Activated naive CD4-positive, alpha-beta T cell treated with anti-CD3 and anti-CD28 coated beads, Interleukin-2, amount 50 U/mL, for 24 hours (primary cell): Measurements from ENCODE around the gene REELD1.
A peak's percentile ranks its signal among the peaks of the same experiment; 100 is the strongest.

Experiments
- H3K27ac Mint-ChIP-seq: one replicate; pipeline ENCODE4 v1.8.0; 2021; ENCODE audit warnings: mild to moderate bottlenecking, mixed read lengths
- H3K27me3 Mint-ChIP-seq: one replicate; pipeline ENCODE4 v1.8.0; 2021; ENCODE audit warnings: mixed read lengths
- H3K36me3 Mint-ChIP-seq: one replicate; pipeline ENCODE4 v1.8.0; 2021; ENCODE audit warnings: mixed read lengths
- H3K4me1 Mint-ChIP-seq: one replicate; pipeline ENCODE4 v1.8.0; 2021; ENCODE audit warnings: mixed read lengths
- H3K4me3 Mint-ChIP-seq: one replicate; pipeline ENCODE4 v1.8.0; 2021; ENCODE audit warnings: mild to moderate bottlenecking, mixed read lengths
- H3K9me3 Mint-ChIP-seq: one replicate; pipeline ENCODE4 v1.8.0; 2021; ENCODE audit warnings: mixed read lengths

The REELD1 gene

GRCh38 chr4:146214238-146214637, at the start of gene REELD1:
Gene REELD1 (plus strand): TSS chr4:146214538. CDS start chr4:146216953, 2,415 bp downstream.
- Mint-ChIP-seq H3K4me3 (no peak within 1 kb of the TSS), H3K36me3 (no peaks in the 10 kb centered on the region), H3K4me1 (no peaks in the 10 kb centered on the region), H3K27me3 (no peaks in the 10 kb centered on the region), H3K27ac (no peak within 1 kb of the TSS), H3K9me3 (no peaks in the 10 kb centered on the region)

GRCh38 chr4:146165221-146165620, 49.1 kb upstream of the REELD1 start:
- no peak overlapping the region for H3K27ac Mint-ChIP-seq
- H3K9me3 Mint-ChIP-seq = peaks cover 9% of the 10 kb centered on the region
- H3K4me1 Mint-ChIP-seq = no peaks in the 10 kb centered on the region
- peaks cover 9% of the 10 kb centered on the region for H3K27me3 Mint-ChIP-seq
- no peak overlapping the region for H3K4me3 Mint-ChIP-seq
- peaks cover 3% of the 10 kb centered on the region for H3K36me3 Mint-ChIP-seq

- Mint-ChIP-seq H3K36me3 (peaks cover 2% of the 10 kb centered on the region), H3K4me1 (no peaks in the 10 kb centered on the region), H3K4me3 (no peak overlapping the region), H3K9me3 (peaks cover 4% of the 10 kb centered on the region), H3K27ac (no peak overlapping the region), H3K27me3 (peaks cover 5% of the 10 kb centered on the region)
These were observed 48.5 kb upstream of the REELD1 start for GRCh38 chr4:146165840-146166239.

GRCh38 chr4:146170149-146170548, 44.2 kb upstream of the REELD1 start:
- Mint-ChIP-seq H3K36me3 (no peaks in the 10 kb centered on the region), H3K27ac (no peak overlapping the region), H3K4me1 (peaks cover 15% of the 10 kb centered on the region), H3K4me3 (no peak overlapping the region), H3K27me3 (no peaks in the 10 kb centered on the region), H3K9me3 (no peaks in the 10 kb centered on the region)

GRCh38 chr4:146175541-146176453, 38.5 kb upstream of the REELD1 start, which contains the start of gene LSM6:
Gene LSM6 (plus strand): TSS chr4:146175718. CDS start chr4:146182922, 7,204 bp downstream.
- no peaks in the 10 kb centered on the region for H3K27me3 Mint-ChIP-seq
- H3K27ac Mint-ChIP-seq = peak within 1 kb of the TSS; percentile 96
- H3K9me3 Mint-ChIP-seq = no peaks in the 10 kb centered on the region
- H3K36me3 Mint-ChIP-seq = peaks cover 6% of the 10 kb centered on the region
- peak within 1 kb of the TSS; percentile 86 for H3K4me3 Mint-ChIP-seq
- H3K4me1 Mint-ChIP-seq = peaks cover 62% of the 10 kb centered on the region

DNA sequence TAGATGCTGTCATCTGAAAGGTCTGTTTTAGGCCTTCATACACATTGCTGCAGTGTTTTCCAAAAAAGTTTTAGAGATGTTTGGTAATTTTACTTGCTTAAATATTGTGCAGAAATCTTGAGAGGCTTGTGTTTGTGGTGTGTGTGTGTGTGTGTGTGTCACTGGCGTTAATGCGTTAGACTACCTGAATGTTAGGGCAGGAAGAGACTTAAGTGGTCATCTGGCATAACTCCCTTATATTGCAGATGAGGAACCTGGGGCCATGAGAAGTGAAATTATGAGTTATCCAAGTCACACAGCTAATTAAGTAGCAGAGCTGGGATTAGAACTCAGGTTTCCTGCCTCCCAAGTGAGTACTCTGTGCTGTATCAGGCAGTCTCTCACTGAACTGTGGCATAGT, 37.4 kb upstream of the REELD1 start:
- no peaks in the 10 kb centered on the region for H3K9me3 Mint-ChIP-seq
- H3K36me3 Mint-ChIP-seq = peaks cover 7% of the 10 kb centered on the region
- peaks cover 73% of the 10 kb centered on the region for H3K4me1 Mint-ChIP-seq
- no peak overlapping the region for H3K27ac Mint-ChIP-seq
- no peaks in the 10 kb centered on the region for H3K27me3 Mint-ChIP-seq
- peak overlapping the region; percentile 86 for H3K4me3 Mint-ChIP-seq

- H3K4me1 Mint-ChIP-seq = peaks cover 82% of the 10 kb centered on the region
- no peaks in the 10 kb centered on the region for H3K27me3 Mint-ChIP-seq
- H3K9me3 Mint-ChIP-seq = no peaks in the 10 kb centered on the region
- peak overlapping the region; percentile 67 for H3K4me3 Mint-ChIP-seq
- H3K36me3 Mint-ChIP-seq = peaks cover 7% of the 10 kb centered on the region
- H3K27ac Mint-ChIP-seq = peak overlapping the region; percentile 55
These were observed 36.2 kb upstream of the REELD1 start for GRCh38 chr4:146178126-146178525.

GRCh38 chr4:146179784-146180370, 34.5 kb upstream of the REELD1 start:
- H3K4me1 Mint-ChIP-seq = peaks cover 72% of the 10 kb centered on the region
- peaks cover 9% of the 10 kb centered on the region for H3K36me3 Mint-ChIP-seq
- no peaks in the 10 kb centered on the region for H3K27me3 Mint-ChIP-seq
- no peak overlapping the region for H3K27ac Mint-ChIP-seq
- H3K4me3 Mint-ChIP-seq = peak overlapping the region; percentile 17
- H3K9me3 Mint-ChIP-seq = no peaks in the 10 kb centered on the region

GRCh38 chr4:146182443-146182842, 31.9 kb upstream of the REELD1 start:
- Mint-ChIP-seq H3K36me3 (peaks cover 9% of the 10 kb centered on the region), H3K27me3 (no peaks in the 10 kb centered on the region), H3K4me3 (no peak overlapping the region), H3K9me3 (no peaks in the 10 kb centered on the region), H3K27ac (peak overlapping the region; percentile 83), H3K4me1 (peaks cover 54% of the 10 kb centered on the region)

GRCh38 chr4:146183209-146183608, 31.1 kb upstream of the REELD1 start:
- Mint-ChIP-seq H3K27ac (no peak overlapping the region), H3K36me3 (peaks cover 8% of the 10 kb centered on the region), H3K27me3 (no peaks in the 10 kb centered on the region), H3K4me3 (no peak overlapping the region), H3K9me3 (no peaks in the 10 kb centered on the region), H3K4me1 (peaks cover 49% of the 10 kb centered on the region)

DNA sequence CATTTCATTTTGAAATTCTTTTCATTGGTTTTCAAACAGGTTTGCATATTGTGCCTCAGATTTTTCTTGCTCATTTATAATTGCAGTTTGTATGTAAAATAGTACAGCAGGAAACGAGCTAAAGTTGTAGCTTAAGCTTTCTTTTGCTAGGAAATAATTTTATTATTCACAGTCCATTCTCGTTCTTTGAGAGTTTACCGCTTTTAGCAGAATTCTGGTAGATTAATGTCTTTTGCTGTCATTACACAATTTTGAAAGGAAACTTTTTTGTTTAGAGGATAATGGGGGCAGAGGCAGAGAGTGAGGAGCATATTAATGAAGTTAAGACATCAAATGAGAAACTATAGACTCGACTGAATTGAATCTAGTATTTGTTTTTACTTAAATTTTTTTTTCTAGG, 28.3 kb upstream of the REELD1 start:
- H3K4me3 Mint-ChIP-seq = no peak overlapping the region
- peaks cover 14% of the 10 kb centered on the region for H3K36me3 Mint-ChIP-seq
- no peaks in the 10 kb centered on the region for H3K27me3 Mint-ChIP-seq
- peak overlapping the region; percentile 30 for H3K27ac Mint-ChIP-seq
- no peaks in the 10 kb centered on the region for H3K9me3 Mint-ChIP-seq
- H3K4me1 Mint-ChIP-seq = peaks cover 24% of the 10 kb centered on the region

- no peak overlapping the region for H3K4me3 Mint-ChIP-seq
- H3K27me3 Mint-ChIP-seq = no peaks in the 10 kb centered on the region
- H3K36me3 Mint-ChIP-seq = peaks cover 18% of the 10 kb centered on the region
- H3K9me3 Mint-ChIP-seq = no peaks in the 10 kb centered on the region
- H3K27ac Mint-ChIP-seq = peak overlapping the region; percentile 41
- peaks cover 19% of the 10 kb centered on the region for H3K4me1 Mint-ChIP-seq
These were observed 27.7 kb upstream of the REELD1 start for GRCh38 chr4:146186596-146186995.

DNA sequence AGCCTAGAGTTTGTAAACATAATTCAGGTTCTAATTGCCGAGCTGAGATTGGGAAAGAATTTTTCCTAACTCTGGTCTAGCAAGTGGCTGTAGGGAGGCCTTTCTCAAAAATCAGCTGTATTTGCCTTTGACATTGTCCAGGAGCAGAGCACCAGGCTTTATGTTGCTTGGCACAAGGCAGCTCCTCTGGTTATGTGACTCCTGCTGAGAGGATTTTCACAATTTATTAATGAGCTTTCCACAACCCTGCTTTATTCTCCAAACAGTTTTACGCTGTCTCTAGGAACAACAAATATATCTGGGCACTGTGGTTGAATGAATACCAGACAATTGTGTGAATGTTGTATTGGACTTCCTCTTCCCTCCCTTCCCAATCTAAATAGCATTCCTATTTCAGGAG, 23.9 kb upstream of the REELD1 start:
- H3K4me1 Mint-ChIP-seq = peaks cover 4% of the 10 kb centered on the region
- H3K27ac Mint-ChIP-seq = no peak overlapping the region
- no peaks in the 10 kb centered on the region for H3K27me3 Mint-ChIP-seq
- no peaks in the 10 kb centered on the region for H3K9me3 Mint-ChIP-seq
- H3K36me3 Mint-ChIP-seq = peaks cover 16% of the 10 kb centered on the region
- no peak overlapping the region for H3K4me3 Mint-ChIP-seq

- Mint-ChIP-seq H3K4me1 (peaks cover 4% of the 10 kb centered on the region), H3K36me3 (peaks cover 18% of the 10 kb centered on the region), H3K4me3 (no peak overlapping the region), H3K9me3 (no peaks in the 10 kb centered on the region), H3K27me3 (no peaks in the 10 kb centered on the region), H3K27ac (no peak overlapping the region)
These were observed 22.4 kb upstream of the REELD1 start for GRCh38 chr4:146191766-146192458.

DNA sequence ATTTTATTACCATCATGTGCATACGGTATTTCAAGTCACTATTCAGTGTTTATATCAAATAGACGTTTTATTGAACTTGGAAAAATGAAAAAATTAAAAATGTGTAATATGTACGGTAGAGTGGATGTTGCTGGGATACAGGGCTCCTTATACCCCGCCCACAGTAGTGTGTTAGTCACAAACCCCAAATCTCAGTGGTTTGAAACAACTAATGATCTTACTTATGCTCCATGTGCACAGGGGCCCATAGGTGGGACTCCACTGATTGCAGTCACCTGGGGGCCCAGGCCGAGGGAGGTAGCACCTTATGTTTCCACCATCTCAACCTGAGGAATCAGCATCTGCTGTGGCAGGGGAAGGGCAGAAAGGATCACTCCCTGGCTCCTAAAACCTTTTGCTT, 20.7 kb upstream of the REELD1 start:
- Mint-ChIP-seq H3K9me3 (no peaks in the 10 kb centered on the region), H3K4me3 (no peak overlapping the region), H3K36me3 (peaks cover 14% of the 10 kb centered on the region), H3K4me1 (no peaks in the 10 kb centered on the region), H3K27ac (no peak overlapping the region), H3K27me3 (no peaks in the 10 kb centered on the region)

GRCh38 chr4:146194212-146194611, 20.1 kb upstream of the REELD1 start:
- Mint-ChIP-seq H3K4me3 (no peak overlapping the region), H3K27ac (no peak overlapping the region), H3K4me1 (no peaks in the 10 kb centered on the region), H3K36me3 (peaks cover 13% of the 10 kb centered on the region), H3K27me3 (no peaks in the 10 kb centered on the region), H3K9me3 (no peaks in the 10 kb centered on the region)
